ENCODE results near the gene HSPH1.

DNA sequence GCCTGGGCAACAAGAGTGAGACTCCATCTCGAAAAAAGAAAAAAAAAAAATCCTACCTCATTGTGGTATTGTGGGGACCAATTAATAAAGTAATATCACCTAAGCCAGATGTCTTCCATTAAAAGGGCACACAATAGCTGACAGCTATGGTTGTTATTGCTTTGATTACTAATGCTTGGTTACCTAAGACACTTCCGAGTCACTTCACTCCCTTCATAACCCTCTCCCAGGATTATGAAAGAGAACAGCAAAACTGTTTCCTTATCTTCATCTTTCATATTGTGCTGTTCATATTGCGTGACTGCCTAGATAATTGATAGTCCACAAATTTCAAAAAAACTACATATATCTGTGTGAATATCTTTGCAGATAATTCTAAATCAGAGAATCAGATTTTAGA lies 10.3 kb upstream of the HSPH1 start:
- TF ChIP-seq CTCF (IDR thresholded peaks at IDR 0.05) (no peak), EP300 (IDR thresholded peaks at IDR 0.05) (no peak)
